Measurements from ENCODE around the gene AMPD3. TPM values are rescaled to one million over a fixed set of nuclear protein-coding genes. Genes with fewer than 3 reads are reported as not detected.
A peak's percentile ranks its signal among the peaks of the same experiment; 100 is the strongest.

AMPD3 gene
- total RNA-seq, 4 donors from 2014 or later: 3.8 to 7.5 (median 5.1) TPM

GRCh38 chr11:10496296-10496936 is 41.4 kb downstream of the AMPD3 start:
- Histone ChIP-seq H3K36me3 (peaks cover 0 to 51% (median 21%) of the 10 kb centered on the region in 4 donors), H3K27ac (replicated peaks in 1 of 4) (no peak overlapping the region), H3K9me3 (no peaks in the 10 kb centered on the region), H3K4me3 (no peak overlapping the region), H3K4me1 (peaks cover 0 to 10% (median under 1%) of the 10 kb centered on the region in 4 donors), H3K27me3 (no peaks in the 10 kb centered on the region)
- no peak for TF ChIP-seq POLR2AphosphoS5 (IDR thresholded peaks at IDR 0.05)
- TF ChIP-seq, protein P1, sequence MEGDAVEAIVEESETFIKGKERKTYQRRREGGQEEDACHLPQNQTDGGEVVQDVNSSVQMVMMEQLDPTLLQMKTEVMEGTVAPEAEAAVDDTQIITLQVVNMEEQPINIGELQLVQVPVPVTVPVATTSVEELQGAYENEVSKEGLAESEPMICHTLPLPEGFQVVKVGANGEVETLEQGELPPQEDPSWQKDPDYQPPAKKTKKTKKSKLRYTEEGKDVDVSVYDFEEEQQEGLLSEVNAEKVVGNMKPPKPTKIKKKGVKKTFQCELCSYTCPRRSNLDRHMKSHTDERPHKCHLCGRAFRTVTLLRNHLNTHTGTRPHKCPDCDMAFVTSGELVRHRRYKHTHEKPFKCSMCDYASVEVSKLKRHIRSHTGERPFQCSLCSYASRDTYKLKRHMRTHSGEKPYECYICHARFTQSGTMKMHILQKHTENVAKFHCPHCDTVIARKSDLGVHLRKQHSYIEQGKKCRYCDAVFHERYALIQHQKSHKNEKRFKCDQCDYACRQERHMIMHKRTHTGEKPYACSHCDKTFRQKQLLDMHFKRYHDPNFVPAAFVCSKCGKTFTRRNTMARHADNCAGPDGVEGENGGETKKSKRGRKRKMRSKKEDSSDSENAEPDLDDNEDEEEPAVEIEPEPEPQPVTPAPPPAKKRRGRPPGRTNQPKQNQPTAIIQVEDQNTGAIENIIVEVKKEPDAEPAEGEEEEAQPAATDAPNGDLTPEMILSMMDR (IDR thresholded peaks at IDR 0.05): no peak
- TF ChIP-seq EP300 (IDR thresholded peaks at IDR 0.05): no peak
- TF ChIP-seq POLR2A (IDR thresholded peaks at IDR 0.05; ENCODE audit: low read depth): no peak
- DNase-seq (ENCODE audit: extremely low spot score): peak; percentile 47
- WGBS: 92% methylated on average over 3 of the region's 4 CpGs
- intact Hi-C loops (cut with DNase I): no loop called here

DNA sequence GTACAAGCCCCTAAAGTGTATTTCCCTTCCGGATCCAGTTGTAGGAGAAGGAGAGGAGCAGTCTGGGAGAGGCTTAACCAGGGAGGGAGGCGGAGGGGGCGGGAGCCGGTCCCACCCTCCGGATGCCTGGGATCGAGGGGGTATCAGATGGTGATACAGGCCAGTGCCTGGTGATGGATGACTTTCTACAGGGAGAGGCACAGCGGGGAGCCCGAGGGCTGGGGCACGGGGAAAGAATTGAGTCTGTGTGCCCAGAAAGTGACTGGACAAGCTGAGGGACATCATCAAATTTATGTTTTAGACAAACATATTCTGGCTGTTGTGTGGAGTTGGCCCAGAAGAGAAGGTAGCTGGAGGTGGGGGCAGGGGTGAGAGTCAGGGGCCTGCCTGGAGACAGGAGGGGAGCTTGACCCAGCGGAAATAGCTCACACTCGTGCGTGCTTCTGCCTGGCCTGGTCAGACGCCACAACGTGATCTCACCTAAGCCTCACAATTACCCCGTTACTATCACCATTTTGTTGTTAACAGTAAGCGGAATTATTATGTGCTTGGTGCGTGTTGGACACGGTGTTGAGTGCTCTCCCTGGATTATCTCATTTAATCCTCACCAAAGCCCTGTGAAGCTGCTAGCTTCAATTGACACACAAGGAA is 42.4 kb downstream of the AMPD3 start:
- Histone ChIP-seq H3K36me3 (peaks cover 0 to 51% (median 24%) of the 10 kb centered on the region in 4 donors), H3K4me1 (peaks cover 0 to 6% (median 0%) of the 10 kb centered on the region in 4 donors), H3K4me3 (no peak overlapping the region), H3K27ac (replicated peaks in 1 of 4) (no peak overlapping the region), H3K9me3 (no peaks in the 10 kb centered on the region), H3K27me3 (no peaks in the 10 kb centered on the region)
- TF ChIP-seq POLR2A (IDR thresholded peaks at IDR 0.05; ENCODE audit: low read depth): no peak
- TF ChIP-seq POLR2AphosphoS5 (IDR thresholded peaks at IDR 0.05): no peak
- TF ChIP-seq, protein P1 (IDR thresholded peaks at IDR 0.05): no peak
- no peak for TF ChIP-seq EP300 (IDR thresholded peaks at IDR 0.05)
- intact Hi-C loops (cut with DNase I): no loop called here
- DNase-seq (ENCODE audit: extremely low spot score): no peak
- 70% methylated on average over 18 of the region's 18 CpGs for WGBS

GRCh38 chr11:10498022-10498400 is 42.9 kb downstream of the AMPD3 start:
- H3K36me3 ChIP-seq: peaks cover 0 to 54% (median 27%) of the 10 kb centered on the region in 4 donors
- intact Hi-C loops (cut with DNase I): no loop called here
- no peaks in the 10 kb centered on the region for H3K27me3 ChIP-seq
- H3K9me3 ChIP-seq: no peaks in the 10 kb centered on the region
- H3K4me1 ChIP-seq: peaks cover 0 to 6% (median 0%) of the 10 kb centered on the region in 4 donors
- no peak for TF ChIP-seq POLR2A (IDR thresholded peaks at IDR 0.05; ENCODE audit: low read depth)
- TF ChIP-seq, protein P1 (IDR thresholded peaks at IDR 0.05): no peak
- TF ChIP-seq POLR2AphosphoS5 (IDR thresholded peaks at IDR 0.05): no peak
- no peak for TF ChIP-seq EP300 (IDR thresholded peaks at IDR 0.05)
- no peak overlapping the region for H3K4me3 ChIP-seq
- peak; percentile 60 for DNase-seq (ENCODE audit: extremely low spot score)
- H3K27ac ChIP-seq (replicated peaks in 1 of 4): no peak overlapping the region
- 94% methylated on average over 7 of the region's 7 CpGs for WGBS

DNA sequence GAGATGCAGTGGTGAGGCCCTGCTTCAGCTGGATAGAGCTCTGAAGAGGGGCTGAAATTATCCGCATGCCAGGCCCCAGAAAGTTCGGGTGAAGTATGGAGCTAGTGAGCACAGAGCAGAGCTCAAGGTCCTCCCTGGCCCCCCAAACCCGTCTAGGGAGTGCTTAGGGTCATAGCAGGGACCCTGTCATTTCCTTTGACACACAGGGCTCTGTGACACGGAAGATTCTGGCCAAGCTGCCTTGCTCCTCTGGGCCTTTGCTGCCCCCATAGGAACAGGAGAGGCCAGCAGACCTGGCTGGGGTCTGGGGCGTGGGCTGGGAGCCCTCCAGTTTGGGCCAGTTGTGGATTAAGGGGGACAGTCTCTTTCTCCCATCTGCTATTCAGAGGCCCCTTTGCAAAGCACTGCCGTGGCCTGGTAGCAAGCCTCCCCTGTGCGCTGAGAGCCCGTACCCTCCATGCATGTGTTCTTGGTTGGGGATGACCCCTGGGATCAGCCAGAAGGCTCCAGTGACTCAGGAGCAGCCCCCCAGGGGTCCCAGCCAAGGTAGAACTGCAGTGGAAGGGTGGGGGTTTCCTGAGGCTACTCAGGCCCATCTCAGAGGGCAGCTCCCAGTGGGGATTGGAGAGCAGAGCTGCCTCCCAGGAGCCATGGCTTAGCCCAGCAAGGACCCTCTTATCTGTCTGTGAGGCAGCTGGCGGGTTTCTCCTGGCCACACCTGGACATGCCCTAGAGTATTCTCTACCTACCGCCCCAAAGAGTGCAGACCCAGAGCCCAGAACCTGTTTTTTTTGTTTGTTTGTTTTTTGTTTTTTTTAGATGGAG is 43.6 kb downstream of the AMPD3 start:
- intact Hi-C loops (cut with DNase I): no loop called here
- peaks cover 0 to 50% (median 27%) of the 10 kb centered on the region in 4 donors for H3K36me3 ChIP-seq
- no peaks in the 10 kb centered on the region for H3K27me3 ChIP-seq
- 94% methylated on average over 4 of the region's 10 CpGs for WGBS
- H3K4me3 ChIP-seq: no peak overlapping the region
- H3K9me3 ChIP-seq: no peaks in the 10 kb centered on the region
- DNase-seq (ENCODE audit: extremely low spot score): peak; percentile 74
- H3K27ac ChIP-seq (replicated peaks in 1 of 4): no peak overlapping the region
- TF ChIP-seq, protein P1 (IDR thresholded peaks at IDR 0.05): no peak
- TF ChIP-seq EP300 (IDR thresholded peaks at IDR 0.05): no peak
- no peak for TF ChIP-seq POLR2AphosphoS5 (IDR thresholded peaks at IDR 0.05)
- no peak for TF ChIP-seq POLR2A (IDR thresholded peaks at IDR 0.05; ENCODE audit: low read depth)
- H3K4me1 ChIP-seq: peaks cover 0 to 6% (median 0%) of the 10 kb centered on the region in 4 donors
